PC-3 (cell line): ENCODE data around the gene C12orf75. TPM values are rescaled to one million over a fixed set of nuclear protein-coding genes. Genes with fewer than 3 reads are reported as not detected.

Experiments
- ATAC-seq: fragments of 200-7000 bp; cut with Tn5 transposase; 2 replicates; pipeline ENCODE4 v1.9.1; 2020; ENCODE audit warnings: mild to moderate bottlenecking, moderate library complexity
- BruUV-seq: library from RNA; stranded (reverse); fragments of 400-500 nt; replicated peaks from 2 replicates; lab custom pipeline; 2021; lab: Mats Ljungman, UMichigan
- CTCF ChIA-PET: fragments of 300-600 bp; sonication (Branson Sonifier 250); formaldehyde crosslinking; loops from one replicate; lab custom pipeline; 2022; ENCODE audit warnings: antibody characterized with exemption; lab: Charles Lee
- POLR2A ChIA-PET: fragments of 300-600 bp; sonication (Branson Sonifier 250); formaldehyde crosslinking; loops from one replicate; lab custom pipeline; 2022; ENCODE audit warnings: antibody characterized with exemption; ENCODE audit not compliant: unreplicated experiment; lab: Charles Lee
- DNase-seq: peaks from one replicate; pipeline ENCODE4 v3.0.0-alpha.2; 2015
- H2AFZ ChIP-seq: fragments of 300-600 bp; sonication (generic); 2 replicates; pipeline ENCODE4 v1.6.0; 2016; ENCODE audit warnings: antibody characterized with exemption, low read length
- H3F3A ChIP-seq: fragments of 300-600 bp; sonication (generic); one replicate; pipeline ENCODE4 v1.6.0; 2017; ENCODE audit warnings: antibody characterized with exemption, low read length, control low read depth, mild to moderate bottlenecking; ENCODE audit not compliant: unreplicated experiment
- H3K27ac ChIP-seq: fragments of 300-600 bp; sonication (generic); 2 replicates; pipeline ENCODE4 v1.5.1; 2016; ENCODE audit warnings: mild to moderate bottlenecking, low read length
- H3K27me3 ChIP-seq: fragments of 300-600 bp; sonication (generic); 2 replicates; pipeline ENCODE4 v1.6.1; 2016; ENCODE audit warnings: low read length, mixed read lengths
- H3K36me3 ChIP-seq: fragments of 300-600 bp; sonication (generic); 2 replicates; pipeline ENCODE4 v1.6.1; 2016; ENCODE audit warnings: low read depth, mixed run types, low read length, mixed read lengths
- H3K4me1 ChIP-seq: fragments of 300-600 bp; sonication (generic); 2 replicates; pipeline ENCODE4 v1.5.1; 2016; ENCODE audit warnings: low read length; ENCODE audit not compliant: insufficient read depth
- H3K4me2 ChIP-seq: fragments of 300-600 bp; sonication (generic); 2 replicates; pipeline ENCODE4 v1.6.0; 2016; ENCODE audit warnings: low read length
- H3K4me3 ChIP-seq: fragments of 300-600 bp; sonication (generic); 2 replicates; pipeline ENCODE4 v1.5.1; 2016; ENCODE audit warnings: mild to moderate bottlenecking, low read length, mixed read lengths
- H3K79me2 ChIP-seq: fragments of 300-600 bp; sonication (generic); 2 replicates; pipeline ENCODE4 v1.6.1; 2017; ENCODE audit warnings: low read length, mixed read lengths
- H3K9ac ChIP-seq: fragments of 300-600 bp; sonication (generic); 2 replicates; pipeline ENCODE4 v1.6.0; 2016; ENCODE audit warnings: mild to moderate bottlenecking, low read length
- H3K9me2 ChIP-seq: fragments of 300-600 bp; sonication (generic); replicated peaks from 2 replicates; pipeline ENCODE4 v1.6.1; 2016; ENCODE audit warnings: mixed run types, low read length, mixed read lengths
- H3K9me3 ChIP-seq: fragments of 300-600 bp; sonication (generic); 2 replicates; pipeline ENCODE4 v1.6.1; 2016; ENCODE audit warnings: low read length, mixed read lengths
- H4K20me1 ChIP-seq: fragments of 300-600 bp; sonication (generic); 2 replicates; pipeline ENCODE4 v1.6.1; 2016; ENCODE audit warnings: low read length, mixed read lengths
- EZH2 ChIP-seq: fragments of 300-600 bp; sonication (generic); IDR thresholded peaks from one replicate; pipeline ENCODE4 v1.6.1; 2017; ENCODE audit warnings: antibody characterized with exemption, mild to moderate bottlenecking, low read length; ENCODE audit not compliant: unreplicated experiment
- EZH2phosphoT487 ChIP-seq: fragments of 300-600 bp; sonication (generic); IDR thresholded peaks from 2 replicates; pipeline ENCODE4 v1.6.1; 2018; ENCODE audit warnings: mild to moderate bottlenecking, antibody characterized with exemption, low read length, borderline replicate concordance
- intact Hi-C: fragments of 100-400 bp; cut with micrococcal nuclease; formaldehyde crosslinking; loops from 2 replicates; pipeline ENCODE4 v1.9.0; 2023
- total RNA-seq: library from RNA; depleted of rRNA; stranded (reverse); fragments of >200 nt; gene quantifications from 2 replicates; pipeline ENCODE4 v1.2.3, GENCODE V29; 2014
- TF ChIP-seq, protein P1 (sequence below): fragments of 300-600 bp; sonication (generic); conservative IDR thresholded peaks from 2 replicates; pipeline ENCODE4 v1.5.1; 2017; ENCODE audit warnings: antibody characterized with exemption, low read depth, mild to moderate bottlenecking, low read length

The C12orf75 gene
- total RNA-seq, 1 experiment from 2014 or later: 144 TPM

DNA sequence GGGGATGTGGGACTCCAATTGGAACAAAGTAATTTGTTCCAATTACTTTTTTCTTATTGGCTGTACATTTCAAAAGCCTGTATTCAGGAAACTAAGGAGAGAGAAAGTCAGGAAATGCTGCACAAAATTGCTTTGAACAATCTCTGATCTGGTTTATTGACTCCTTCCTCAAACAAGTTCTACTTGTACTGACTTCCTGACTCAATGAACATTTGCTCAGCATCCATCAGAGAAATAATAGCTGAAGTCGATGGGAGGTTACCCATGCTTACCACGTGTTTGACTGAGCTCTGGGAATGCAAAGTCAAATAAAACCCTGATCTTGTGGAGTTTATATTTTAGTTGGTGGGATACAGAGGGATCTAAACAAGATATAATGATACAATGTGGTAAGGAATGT is 15.4 kb upstream of the C12orf75 start:
- DNase-seq (no peak), ATAC-seq (no peak)
- intact Hi-C loops: no loop called here
- ChIA-PET POLR2A (interaction anchor here (0.6 kb wide), 1 partner anchor 602 kb away, joined by 3 read pairs; no protein-coding TSS in a partner anchor), CTCF (no interaction called here)
- TF ChIP-seq, protein P1, sequence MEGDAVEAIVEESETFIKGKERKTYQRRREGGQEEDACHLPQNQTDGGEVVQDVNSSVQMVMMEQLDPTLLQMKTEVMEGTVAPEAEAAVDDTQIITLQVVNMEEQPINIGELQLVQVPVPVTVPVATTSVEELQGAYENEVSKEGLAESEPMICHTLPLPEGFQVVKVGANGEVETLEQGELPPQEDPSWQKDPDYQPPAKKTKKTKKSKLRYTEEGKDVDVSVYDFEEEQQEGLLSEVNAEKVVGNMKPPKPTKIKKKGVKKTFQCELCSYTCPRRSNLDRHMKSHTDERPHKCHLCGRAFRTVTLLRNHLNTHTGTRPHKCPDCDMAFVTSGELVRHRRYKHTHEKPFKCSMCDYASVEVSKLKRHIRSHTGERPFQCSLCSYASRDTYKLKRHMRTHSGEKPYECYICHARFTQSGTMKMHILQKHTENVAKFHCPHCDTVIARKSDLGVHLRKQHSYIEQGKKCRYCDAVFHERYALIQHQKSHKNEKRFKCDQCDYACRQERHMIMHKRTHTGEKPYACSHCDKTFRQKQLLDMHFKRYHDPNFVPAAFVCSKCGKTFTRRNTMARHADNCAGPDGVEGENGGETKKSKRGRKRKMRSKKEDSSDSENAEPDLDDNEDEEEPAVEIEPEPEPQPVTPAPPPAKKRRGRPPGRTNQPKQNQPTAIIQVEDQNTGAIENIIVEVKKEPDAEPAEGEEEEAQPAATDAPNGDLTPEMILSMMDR: no peak
- no peak for TF ChIP-seq EZH2
- no peak for TF ChIP-seq EZH2phosphoT487
- no peaks in the 10 kb centered on the region for H3K9me2 ChIP-seq
- H3K36me3 ChIP-seq: no peaks in the 10 kb centered on the region
- no peak overlapping the region for H3K4me3 ChIP-seq
- no TSS peak for BruUV-seq
- no peak overlapping the region for H3K27ac ChIP-seq
- no peaks in the 10 kb centered on the region for H3K4me1 ChIP-seq
- H3K9ac ChIP-seq: no peak overlapping the region
- H3K27me3 ChIP-seq: no peaks in the 10 kb centered on the region
- no peak overlapping the region for H3K4me2 ChIP-seq
- no peaks in the 10 kb centered on the region for H3K79me2 ChIP-seq
- no peak overlapping the region for H2AFZ ChIP-seq
- H3F3A ChIP-seq: no peaks in the 10 kb centered on the region
- no peaks in the 10 kb centered on the region for H4K20me1 ChIP-seq
- no peaks in the 10 kb centered on the region; the same call in 1 of the 2 replicates for H3K9me3 ChIP-seq

DNA sequence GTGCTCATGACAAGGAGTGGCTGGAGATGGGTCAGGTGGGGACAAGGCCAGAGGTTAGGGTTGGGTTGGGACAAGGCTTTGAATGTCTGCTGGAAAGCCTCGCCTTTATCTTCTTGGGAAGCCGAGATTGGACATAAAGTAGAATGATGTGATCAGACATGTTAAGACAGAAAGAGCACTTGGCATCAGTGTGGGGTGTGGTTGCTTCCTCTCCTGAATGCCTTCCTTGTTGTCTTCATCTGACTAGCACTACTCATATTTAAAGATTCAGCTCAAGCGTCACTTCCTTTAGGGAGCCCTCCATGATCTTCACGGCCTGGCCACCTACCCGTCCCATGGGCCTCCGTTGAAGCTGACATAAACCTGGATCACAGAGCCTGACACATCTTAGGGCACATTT is 14.8 kb upstream of the C12orf75 start:
- POLR2A ChIA-PET: no interaction called here
- CTCF ChIA-PET: no interaction called here
- H3K9ac ChIP-seq: no peak overlapping the region
- no peak overlapping the region for H3K4me2 ChIP-seq
- no peaks in the 10 kb centered on the region for H3K4me1 ChIP-seq
- no peaks in the 10 kb centered on the region for H4K20me1 ChIP-seq
- H3K4me3 ChIP-seq: no peak overlapping the region
- DNase-seq (no peak), ATAC-seq (peak; percentile 20; the same call in 1 of the 2 replicates)
- H3K9me3 ChIP-seq: no peaks in the 10 kb centered on the region; the same call in 1 of the 2 replicates
- no TSS peak for BruUV-seq
- no peak overlapping the region for H3K27ac ChIP-seq
- intact Hi-C loops: no loop called here
- H3K27me3 ChIP-seq: no peaks in the 10 kb centered on the region
- no peaks in the 10 kb centered on the region for H3K79me2 ChIP-seq
- H2AFZ ChIP-seq: no peak overlapping the region
- no peaks in the 10 kb centered on the region for H3K36me3 ChIP-seq
- H3K9me2 ChIP-seq: no peaks in the 10 kb centered on the region
- no peaks in the 10 kb centered on the region for H3F3A ChIP-seq
- TF ChIP-seq EZH2phosphoT487: no peak
- TF ChIP-seq, protein P1: no peak
- TF ChIP-seq EZH2: no peak

DNA sequence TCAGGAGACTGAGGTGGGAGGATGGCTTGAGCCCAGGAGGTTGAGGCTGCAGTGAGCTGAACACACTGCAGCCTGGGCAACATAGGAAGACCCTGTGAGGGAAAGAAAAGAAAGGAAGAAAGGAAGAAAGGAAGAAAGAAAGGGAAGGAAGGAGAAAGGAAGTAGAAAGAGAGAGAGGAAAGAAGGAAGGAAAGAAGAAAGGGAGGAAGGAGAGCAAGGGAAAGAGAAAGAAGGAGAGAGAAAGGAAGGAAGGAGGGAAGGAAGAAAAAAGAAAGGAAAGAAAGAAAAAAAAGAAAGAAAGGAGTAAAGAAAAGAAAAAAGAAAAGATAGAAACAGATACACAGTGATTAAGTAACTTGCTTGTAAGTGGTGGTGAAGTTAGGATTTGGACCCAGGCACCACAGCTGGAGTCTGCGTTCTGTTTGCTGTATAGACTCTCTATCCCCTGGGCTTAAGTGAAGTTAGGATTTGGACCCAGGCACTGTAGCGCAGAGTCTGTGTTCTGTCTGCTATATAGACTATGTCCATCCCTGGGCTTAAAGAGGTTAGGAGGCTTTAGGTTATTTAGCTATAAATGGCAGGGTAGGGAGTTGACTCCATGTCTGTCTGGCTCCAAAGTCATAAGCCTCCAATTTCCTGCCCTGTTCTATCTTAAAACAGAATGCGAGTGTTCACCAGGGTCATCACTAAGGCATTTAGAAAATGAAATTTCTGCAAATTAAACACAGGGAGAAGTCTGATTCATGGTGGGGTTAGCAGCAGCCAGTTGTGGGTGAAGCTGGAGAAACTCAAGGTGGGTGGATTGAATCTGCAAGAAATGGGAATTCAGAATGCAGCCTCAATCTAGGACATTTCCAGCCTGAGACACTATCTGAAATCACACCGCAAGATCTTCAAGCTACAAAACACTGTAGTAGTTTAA is 13.3 kb upstream of the C12orf75 start:
- no peaks in the 10 kb centered on the region for H3F3A ChIP-seq
- ATAC-seq (no peak), DNase-seq (peak; percentile 14)
- no TSS peak for BruUV-seq
- no peaks in the 10 kb centered on the region for H3K79me2 ChIP-seq
- no peaks in the 10 kb centered on the region for H4K20me1 ChIP-seq
- intact Hi-C loops: no loop called here
- no peak overlapping the region for H3K4me2 ChIP-seq
- no peaks in the 10 kb centered on the region; the same call in 1 of the 2 replicates for H3K9me3 ChIP-seq
- ChIA-PET CTCF (no interaction called here), POLR2A (no interaction called here)
- TF ChIP-seq, protein P1: no peak
- TF ChIP-seq EZH2phosphoT487: no peak
- no peak for TF ChIP-seq EZH2
- no peaks in the 10 kb centered on the region for H3K36me3 ChIP-seq
- H3K4me1 ChIP-seq: no peaks in the 10 kb centered on the region
- no peak overlapping the region for H3K27ac ChIP-seq
- H3K9ac ChIP-seq: no peak overlapping the region
- H3K9me2 ChIP-seq: no peaks in the 10 kb centered on the region
- no peak overlapping the region for H2AFZ ChIP-seq
- no peaks in the 10 kb centered on the region for H3K27me3 ChIP-seq
- no peak overlapping the region for H3K4me3 ChIP-seq
